Retina (tissue), 1 donor: ENCODE data around the gene NUAK2.
"Not testable (repeated sequence)": the region's sequence is repeated elsewhere in the genome, so short reads cannot be mapped to it uniquely, and the experiment has no call there.

Experiments
- DNase-seq: peaks from one replicate; pipeline ENCODE4 v3.0.0-alpha.2; 2016

The NUAK2 gene

GRCh38 chr1:205294175-205294917 lies 27.2 kb downstream of the NUAK2 start:
- no peak for DNase-seq

GRCh38 chr1:205293350-205294074 lies 28.0 kb downstream of the NUAK2 start:
- DNase-seq, result no peak

DNA sequence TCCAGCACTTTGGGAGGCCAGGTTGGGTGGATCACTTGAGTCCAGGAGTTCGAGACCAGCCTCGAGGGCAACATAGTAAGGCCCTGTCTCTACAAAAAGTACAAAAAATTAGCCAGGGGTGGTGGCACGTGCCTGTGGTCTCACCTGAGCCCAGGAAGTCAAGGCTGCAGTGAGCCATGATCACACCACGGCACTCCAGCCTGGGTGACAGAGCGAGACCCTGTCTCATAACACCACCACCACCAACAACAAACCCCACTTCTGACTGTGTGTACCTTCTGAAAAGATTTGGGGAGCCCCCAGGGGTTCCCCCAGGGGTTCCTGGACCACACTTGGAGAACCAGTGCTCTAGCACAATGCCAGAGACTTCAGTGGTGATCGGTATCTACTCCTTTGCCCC lies 29.9 kb downstream of the NUAK2 start:
- DNase-seq, result no peak

GRCh38 chr1:205287767-205288559 lies 33.6 kb downstream of the NUAK2 start:
- DNase-seq, result no peak

DNA sequence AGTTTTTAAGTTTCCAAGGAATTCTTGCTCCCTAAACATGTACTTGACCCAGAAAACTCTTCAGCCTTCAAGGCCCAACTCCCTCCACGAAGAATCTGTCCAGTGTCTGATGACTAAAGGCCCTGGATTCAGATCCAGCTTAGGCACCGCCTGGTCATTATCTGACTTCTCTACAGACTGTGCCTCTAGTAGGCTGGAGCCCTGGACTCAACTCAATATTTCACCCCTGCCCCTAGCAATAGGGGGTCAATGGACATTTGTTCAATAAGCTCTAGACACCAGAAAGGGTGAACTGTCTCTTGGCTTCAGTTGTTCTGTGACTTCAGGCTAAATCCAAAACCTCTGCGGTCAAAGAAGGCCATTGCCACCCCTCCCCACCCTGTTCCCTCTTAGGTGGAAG lies 34.5 kb downstream of the NUAK2 start:
- no peak for DNase-seq

GRCh38 chr1:205286335-205286950 lies 35.1 kb downstream of the NUAK2 start:
- DNase-seq, result no peak

DNA sequence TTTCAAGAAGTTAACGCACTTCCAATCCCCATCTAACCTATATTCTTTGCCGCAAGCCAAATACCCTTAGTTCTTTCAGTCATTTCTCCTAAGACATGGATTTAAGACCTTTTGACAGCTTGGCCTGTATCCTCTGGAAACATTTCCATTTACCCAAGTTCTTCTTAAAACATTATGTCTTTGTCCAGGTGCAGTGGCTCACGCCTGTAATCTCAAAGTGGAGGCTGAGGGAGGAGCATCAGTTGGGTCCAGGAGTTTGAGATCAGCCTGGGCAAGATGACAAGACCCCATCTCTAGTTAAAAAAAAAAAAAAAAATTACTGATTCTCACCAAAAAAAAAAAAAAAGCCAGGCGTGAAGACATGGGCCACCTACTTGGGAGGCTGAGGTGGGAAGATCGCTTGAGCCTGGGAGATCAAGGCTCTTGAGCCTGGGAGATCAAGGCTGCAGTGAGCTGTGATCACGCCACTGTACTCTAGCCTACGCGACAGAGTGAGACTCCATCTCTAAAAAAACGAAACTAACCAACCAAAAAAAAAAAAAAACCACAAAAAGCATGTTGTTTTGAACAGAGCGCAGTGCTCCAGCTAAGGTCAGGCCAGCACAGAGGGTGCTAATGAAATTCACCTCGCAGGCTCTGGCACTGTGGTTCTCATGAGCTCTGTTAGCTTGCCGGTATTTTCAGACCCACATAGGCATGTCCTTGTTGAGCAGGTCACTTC lies 36.0 kb downstream of the NUAK2 start:
- DNase-seq, result no peak

DNA sequence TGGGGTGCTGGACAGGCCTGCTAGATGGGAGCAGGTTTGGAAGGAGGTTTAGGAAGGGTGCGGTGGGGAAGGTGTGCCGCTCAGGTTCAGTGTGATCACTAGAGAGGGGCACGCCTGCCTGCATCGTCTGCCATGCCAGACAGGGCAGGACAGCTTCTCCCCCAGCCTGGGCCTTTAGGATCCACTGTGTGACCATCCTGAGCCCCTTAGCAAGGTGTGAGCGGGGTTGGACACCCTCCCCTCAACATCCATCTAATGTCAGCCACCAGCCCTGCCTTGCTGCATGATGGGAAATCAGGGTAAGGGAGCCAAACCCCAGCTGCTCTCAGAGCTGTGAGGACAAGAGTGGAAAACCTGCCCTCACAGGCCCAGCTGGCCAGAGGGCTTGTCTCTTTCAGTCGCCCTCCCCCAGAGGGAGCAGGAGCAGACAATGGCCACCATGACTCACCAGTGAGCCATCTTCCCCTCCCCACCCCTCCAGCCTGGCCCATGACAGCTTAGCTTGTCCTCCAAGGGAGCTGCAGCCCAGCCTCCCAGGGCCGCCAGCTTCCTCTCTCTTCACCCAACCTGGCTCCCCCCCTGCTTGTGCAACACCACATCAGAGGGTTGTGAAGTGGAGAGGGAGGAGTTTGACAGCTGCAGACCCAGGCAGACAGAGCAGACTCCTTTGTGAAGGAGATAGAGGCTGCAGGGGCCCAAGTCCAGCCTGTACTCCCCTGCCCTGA lies 37.0 kb downstream of the NUAK2 start:
- DNase-seq, result peak; percentile 75

DNA sequence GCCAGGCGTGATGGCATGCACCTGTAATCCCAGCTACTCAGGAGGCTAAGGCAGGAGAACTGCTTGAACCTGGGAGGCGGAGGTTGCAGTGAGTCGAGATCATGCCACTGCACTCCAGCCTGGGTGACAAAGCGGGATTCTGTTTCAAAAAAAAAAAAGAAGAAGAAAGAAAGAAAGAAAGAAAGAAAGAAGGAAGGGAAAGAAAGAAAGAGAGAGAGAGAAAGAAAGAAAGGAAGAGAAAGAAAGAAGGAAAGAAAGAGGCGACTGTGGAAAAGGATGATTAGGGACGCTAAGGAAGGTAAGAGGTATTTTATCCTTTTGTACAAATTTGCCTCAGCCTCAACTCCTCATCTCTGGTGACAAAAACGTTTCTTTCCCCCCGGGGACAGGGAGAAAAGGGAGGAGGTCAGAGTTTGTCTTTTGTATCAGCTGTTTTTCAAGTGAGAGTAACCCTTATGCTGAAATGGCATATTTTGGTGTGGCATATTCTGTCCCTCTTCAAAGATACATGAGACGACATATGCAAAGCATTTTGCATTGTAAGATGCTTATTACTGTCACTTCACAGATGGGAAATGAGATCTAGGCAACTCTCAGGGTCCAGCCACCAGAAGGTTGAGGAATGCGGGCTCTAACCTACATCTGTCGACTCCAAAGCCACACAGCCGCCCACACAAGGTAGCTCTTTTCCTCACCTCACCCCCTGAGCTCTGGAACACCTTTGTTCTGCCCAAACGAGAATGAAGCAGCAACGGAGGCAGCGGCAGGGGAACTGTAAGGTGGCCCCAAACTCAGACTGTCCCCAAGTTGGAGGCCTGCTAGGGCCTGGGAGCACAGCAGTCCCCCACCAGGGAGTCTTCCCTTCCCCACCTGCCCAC lies 38.0 kb downstream of the NUAK2 start:
- DNase-seq, result no peak

DNA sequence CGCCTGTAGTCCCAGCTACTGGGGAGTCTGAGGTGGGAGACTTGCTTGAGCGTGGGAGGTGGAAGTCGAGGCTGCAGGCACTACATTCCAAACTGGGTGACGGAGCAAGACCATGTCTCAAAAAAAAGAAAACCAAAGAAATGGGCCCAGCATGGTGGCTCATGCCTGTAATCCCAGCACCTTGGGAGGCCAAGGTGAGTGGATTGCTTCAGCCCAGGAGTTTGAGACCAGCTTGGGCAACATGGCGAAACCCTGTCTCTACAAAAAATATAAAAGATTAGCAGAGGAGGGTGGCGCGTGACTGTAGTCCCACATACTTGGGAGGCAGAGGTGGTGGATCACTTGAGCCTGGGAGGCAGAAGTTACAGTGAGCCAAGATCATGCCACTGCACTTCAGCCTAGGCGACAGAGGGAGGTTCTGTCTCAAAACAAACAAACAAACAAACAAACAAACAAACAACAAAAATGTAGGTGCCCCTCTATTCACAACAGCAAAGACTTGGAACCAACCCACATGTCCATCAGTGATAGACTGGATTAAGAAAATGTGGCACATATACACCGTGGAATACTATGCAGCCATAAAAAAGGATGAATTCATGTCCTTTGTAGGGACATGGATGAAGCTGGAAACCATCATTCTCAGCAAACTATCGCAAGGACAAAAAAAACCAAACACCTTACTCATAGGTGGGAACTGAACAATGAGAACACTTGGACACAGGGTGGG lies 40.7 kb downstream of the NUAK2 start:
- not testable (repeated sequence) for DNase-seq

DNA sequence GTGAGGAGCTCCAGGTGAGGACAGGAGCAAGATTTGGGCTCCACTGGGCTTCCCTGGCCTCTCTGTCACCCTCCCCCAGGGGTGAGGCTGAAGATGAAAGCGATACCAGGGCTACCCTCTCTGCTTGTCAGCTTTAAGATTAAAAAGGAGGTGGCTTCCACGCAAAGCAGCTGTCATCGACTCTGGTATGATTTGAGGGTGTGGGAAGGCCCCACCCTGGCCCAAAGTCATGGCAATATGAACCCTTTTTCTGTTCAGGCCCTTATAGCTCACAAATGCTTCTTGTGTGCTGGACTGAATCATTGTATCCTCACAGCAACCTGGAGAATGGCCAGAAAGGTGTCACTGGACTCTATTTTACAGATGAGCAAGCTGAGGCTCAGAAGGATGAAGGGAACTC lies 41.6 kb downstream of the NUAK2 start:
- DNase-seq, result no peak

DNA sequence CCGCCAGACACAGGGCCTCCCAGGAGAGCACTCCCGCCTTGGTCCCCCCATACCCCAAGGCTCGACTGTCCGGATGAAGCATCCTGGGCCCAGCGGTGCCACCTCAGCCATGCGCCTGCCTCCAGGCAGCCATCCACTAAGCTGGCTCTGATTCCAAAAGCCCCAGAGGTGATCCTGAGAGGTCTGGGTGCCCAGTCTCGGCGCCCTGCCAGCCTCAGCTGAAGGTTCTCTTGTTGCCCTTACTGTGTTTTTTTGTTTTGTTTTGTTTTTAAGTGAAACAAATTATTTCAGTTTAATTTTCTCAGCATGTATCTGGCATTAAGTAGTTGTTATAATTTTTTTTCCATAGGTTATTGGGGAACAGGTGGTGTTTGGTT lies 44.9 kb downstream of the NUAK2 start:
- no peak for DNase-seq

- DNase-seq, result no peak
Measured at GRCh38 chr1:205275916-205276688, 45.4 kb downstream of the NUAK2 start.

DNA sequence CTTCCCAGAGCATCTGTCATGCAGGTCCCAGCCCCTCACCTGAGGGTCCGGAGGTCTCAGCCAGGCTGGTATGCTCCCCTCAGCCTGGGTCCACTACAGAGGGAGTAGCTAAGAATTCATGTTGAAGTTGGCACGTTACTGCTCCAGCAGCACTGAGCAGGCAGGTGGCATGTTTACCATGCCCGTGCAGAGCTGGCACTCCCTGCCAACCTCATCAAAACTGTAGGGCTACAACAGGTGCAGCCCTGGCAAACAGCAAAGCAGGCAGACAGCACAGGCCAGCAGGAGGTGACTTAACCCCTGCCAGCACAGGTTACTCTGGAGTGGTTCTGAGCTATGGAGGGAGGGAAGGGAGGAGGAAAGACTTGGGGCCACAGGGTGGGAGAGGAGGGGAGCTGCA lies 46.4 kb downstream of the NUAK2 start:
- DNase-seq, result no peak

DNA sequence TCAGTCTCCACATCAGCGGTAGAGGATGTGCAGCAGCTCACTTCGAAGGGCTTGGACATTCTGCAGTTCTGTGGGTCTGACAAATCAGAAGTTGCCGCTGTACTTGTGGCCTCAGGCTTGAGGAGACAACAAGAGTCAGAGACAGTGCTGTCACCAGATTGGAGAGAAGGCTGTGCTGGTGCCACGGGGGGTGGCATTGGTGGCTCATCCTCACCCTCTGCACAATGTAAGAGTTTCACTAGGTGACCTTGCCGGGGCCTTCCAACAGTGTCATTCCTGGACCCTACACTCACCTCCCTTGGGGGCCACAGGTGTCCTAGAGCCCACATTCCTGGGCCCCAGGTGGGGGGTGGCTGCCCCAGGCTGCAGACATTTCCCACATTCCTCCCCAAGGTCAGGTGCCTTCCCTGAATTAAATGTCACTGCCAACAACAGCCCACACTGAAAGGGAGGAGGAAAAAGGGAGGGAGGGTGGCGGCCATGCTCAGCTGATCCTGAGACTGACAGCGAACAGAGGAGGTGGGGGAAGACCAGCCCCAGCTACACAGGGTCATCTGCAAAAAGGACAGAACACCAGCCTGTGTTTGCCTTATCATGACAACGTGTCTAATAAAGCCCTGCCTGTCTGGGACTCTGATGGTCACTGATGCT lies 47.4 kb downstream of the NUAK2 start:
- no peak for DNase-seq

- DNase-seq, result peak; percentile 91
Measured at GRCh38 chr1:205273551-205273982, 48.0 kb downstream of the NUAK2 start.

DNA sequence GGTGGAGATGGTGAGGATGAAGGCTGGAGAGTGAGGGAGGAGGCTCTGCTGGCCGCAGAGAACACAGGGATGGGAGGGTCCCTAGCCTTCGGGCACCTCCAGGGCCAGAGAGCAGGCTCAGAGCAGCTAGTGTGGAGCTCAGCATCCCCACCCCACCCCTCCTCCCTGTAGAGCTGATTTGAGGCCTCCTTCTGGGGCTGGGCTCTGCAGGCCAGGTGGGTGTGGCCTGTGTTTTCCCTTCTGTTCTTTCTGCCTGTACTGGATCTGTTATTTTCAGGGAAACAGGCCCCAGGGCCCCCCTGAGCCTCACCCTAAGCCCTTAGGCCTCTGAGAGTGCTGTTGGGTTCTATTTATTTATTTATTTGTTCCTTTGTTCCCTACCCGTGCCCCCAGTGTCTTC lies 49.0 kb downstream of the NUAK2 start:
- DNase-seq, result no peak

GRCh38 chr1:205271745-205272144 lies 49.8 kb downstream of the NUAK2 start:
- no peak for DNase-seq

- no peak for DNase-seq
Measured at GRCh38 chr1:205271277-205271676, 50.3 kb downstream of the NUAK2 start.
